ENCODE data around the gene PTPRT. TPM values are rescaled to one million over a fixed set of nuclear protein-coding genes. Genes with fewer than 3 reads are reported as not detected.

PTPRT gene
- total RNA-seq, 1 donor from 2014 or later = 0.56 TPM

GRCh38 chr20:42270539-42270938, 919.2 kb downstream of the PTPRT start:
- Mint-ChIP-seq H3K27ac (ENCODE audit: unreplicated experiment) (no peak overlapping the region), H3K36me3 (ENCODE audit: low read depth) (no peaks in the 10 kb centered on the region), H3K4me1 (no peaks in the 10 kb centered on the region), H3K9me3 (peaks cover 3% of the 10 kb centered on the region), H3K4me3 (no peak overlapping the region), H3K27me3 (ENCODE audit: low read depth) (peaks cover 2% of the 10 kb centered on the region)
- no peak for TF ChIP-seq CTCF (conservative IDR thresholded peaks at IDR 0.05)
- no peak for DNase-seq (ENCODE audit: low read depth, low spot score)

- Mint-ChIP-seq H3K4me3 (no peak overlapping the region), H3K4me1 (no peaks in the 10 kb centered on the region), H3K9me3 (no peaks in the 10 kb centered on the region), H3K27ac (ENCODE audit: unreplicated experiment) (no peak overlapping the region), H3K27me3 (ENCODE audit: low read depth) (peaks cover 2% of the 10 kb centered on the region), H3K36me3 (ENCODE audit: low read depth) (no peaks in the 10 kb centered on the region)
- TF ChIP-seq CTCF (conservative IDR thresholded peaks at IDR 0.05) = no peak
- no peak for DNase-seq (ENCODE audit: low read depth, low spot score)
These were observed 921.8 kb downstream of the PTPRT start for GRCh38 chr20:42267793-42268384.

GRCh38 chr20:42261766-42262270, 927.9 kb downstream of the PTPRT start:
- Mint-ChIP-seq H3K27ac (ENCODE audit: unreplicated experiment) (no peak overlapping the region), H3K4me3 (no peak overlapping the region), H3K4me1 (no peaks in the 10 kb centered on the region), H3K9me3 (no peaks in the 10 kb centered on the region), H3K36me3 (ENCODE audit: low read depth) (no peaks in the 10 kb centered on the region), H3K27me3 (ENCODE audit: low read depth) (peaks cover 6% of the 10 kb centered on the region)
- DNase-seq (ENCODE audit: low read depth, low spot score) = no peak
- no peak for TF ChIP-seq CTCF (conservative IDR thresholded peaks at IDR 0.05)

GRCh38 chr20:42260184-42260583, 929.5 kb downstream of the PTPRT start:
- Mint-ChIP-seq H3K27me3 (ENCODE audit: low read depth) (peaks cover 6% of the 10 kb centered on the region), H3K36me3 (ENCODE audit: low read depth) (no peaks in the 10 kb centered on the region), H3K27ac (ENCODE audit: unreplicated experiment) (no peak overlapping the region), H3K9me3 (no peaks in the 10 kb centered on the region), H3K4me3 (no peak overlapping the region), H3K4me1 (no peaks in the 10 kb centered on the region)
- no peak for TF ChIP-seq CTCF (conservative IDR thresholded peaks at IDR 0.05)
- no peak for DNase-seq (ENCODE audit: low read depth, low spot score)

- no peak for TF ChIP-seq CTCF (conservative IDR thresholded peaks at IDR 0.05)
- H3K27me3 Mint-ChIP-seq (ENCODE audit: low read depth) = peaks cover 6% of the 10 kb centered on the region
- H3K9me3 Mint-ChIP-seq = no peaks in the 10 kb centered on the region
- H3K4me3 Mint-ChIP-seq = no peak overlapping the region
- no peaks in the 10 kb centered on the region for H3K4me1 Mint-ChIP-seq
- DNase-seq (ENCODE audit: low read depth, low spot score) = no peak
- no peaks in the 10 kb centered on the region for H3K36me3 Mint-ChIP-seq (ENCODE audit: low read depth)
- H3K27ac Mint-ChIP-seq (ENCODE audit: unreplicated experiment) = no peak overlapping the region
These were observed 930.3 kb downstream of the PTPRT start for GRCh38 chr20:42259389-42259788.
